ENCODE results near the gene NBPF3.

The NBPF3 gene

DNA sequence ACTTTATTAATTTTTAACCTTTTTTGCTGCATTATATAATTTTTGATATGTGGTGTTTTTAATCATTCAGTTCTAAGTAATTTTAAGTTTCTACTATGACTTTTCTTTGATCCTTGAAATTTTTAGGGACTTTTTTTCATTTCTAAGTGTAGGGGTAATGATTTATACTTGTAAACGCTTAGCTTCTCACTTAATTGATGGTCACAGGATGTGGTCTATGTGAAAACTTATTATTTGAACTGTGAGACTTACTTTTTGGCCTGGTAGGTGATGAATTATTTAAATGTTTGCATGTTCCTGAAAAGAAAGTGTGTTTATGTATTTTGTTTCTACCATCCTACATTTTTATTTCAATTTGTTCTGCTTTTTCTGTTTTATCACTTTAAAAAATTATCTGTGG, 86.5 kb downstream of the NBPF3 start:
- ChIA-PET POLR2A (ENCODE audit: low non-redundant PET) (no interaction called here), CTCF (interaction anchor here (0.7 kb wide), 1 partner anchor 678 kb away, joined by 4 read pairs; no protein-coding TSS in a partner anchor)
- TF ChIP-seq, protein P1, sequence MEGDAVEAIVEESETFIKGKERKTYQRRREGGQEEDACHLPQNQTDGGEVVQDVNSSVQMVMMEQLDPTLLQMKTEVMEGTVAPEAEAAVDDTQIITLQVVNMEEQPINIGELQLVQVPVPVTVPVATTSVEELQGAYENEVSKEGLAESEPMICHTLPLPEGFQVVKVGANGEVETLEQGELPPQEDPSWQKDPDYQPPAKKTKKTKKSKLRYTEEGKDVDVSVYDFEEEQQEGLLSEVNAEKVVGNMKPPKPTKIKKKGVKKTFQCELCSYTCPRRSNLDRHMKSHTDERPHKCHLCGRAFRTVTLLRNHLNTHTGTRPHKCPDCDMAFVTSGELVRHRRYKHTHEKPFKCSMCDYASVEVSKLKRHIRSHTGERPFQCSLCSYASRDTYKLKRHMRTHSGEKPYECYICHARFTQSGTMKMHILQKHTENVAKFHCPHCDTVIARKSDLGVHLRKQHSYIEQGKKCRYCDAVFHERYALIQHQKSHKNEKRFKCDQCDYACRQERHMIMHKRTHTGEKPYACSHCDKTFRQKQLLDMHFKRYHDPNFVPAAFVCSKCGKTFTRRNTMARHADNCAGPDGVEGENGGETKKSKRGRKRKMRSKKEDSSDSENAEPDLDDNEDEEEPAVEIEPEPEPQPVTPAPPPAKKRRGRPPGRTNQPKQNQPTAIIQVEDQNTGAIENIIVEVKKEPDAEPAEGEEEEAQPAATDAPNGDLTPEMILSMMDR (conservative IDR thresholded peaks at IDR 0.05; ENCODE audit: low read depth) = no peak
- no peak for DNase-seq (ENCODE audit: low spot score)
- H3K27ac ChIP-seq = no peak overlapping the region

DNA sequence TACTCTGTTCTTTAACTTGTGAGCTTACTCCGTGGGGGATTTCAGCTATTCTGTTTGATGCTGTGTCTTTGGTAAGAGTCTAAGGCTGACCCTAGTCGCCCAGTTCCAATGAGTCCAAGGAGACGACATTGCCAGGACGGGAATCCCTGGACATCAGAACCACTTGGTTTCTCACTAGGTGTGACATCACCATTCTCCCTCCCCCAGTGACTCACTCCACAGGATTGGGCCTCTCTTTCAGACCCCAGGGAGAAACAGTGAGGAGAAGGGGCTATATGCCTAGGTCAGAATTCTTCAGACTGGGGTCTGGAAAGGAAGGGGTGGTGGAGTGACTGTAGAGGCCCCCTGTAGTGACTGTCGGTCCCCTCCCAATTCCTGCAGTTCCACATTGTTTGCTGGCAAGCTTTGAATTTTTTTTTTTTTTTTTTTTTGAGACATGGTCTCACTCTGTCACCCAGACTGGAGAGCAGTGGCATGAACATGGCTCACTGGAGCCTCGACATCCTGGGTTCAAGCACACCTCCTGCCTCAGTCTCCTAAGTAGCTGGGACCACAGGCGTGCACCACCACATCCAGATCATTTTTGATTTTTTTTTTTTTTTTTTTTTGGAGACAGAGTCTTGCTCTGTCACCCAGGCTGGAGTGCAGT, 90.6 kb downstream of the NBPF3 start:
- no peak overlapping the region for H3K27ac ChIP-seq
- TF ChIP-seq, protein P1 (conservative IDR thresholded peaks at IDR 0.05; ENCODE audit: low read depth) = no peak
- CTCF ChIA-PET = interaction anchor here (0.6 to 1.0 kb wide), 4 partner anchors 11 to 569 kb away, joined by 3 to 6 read pairs (median 4); no protein-coding TSS in a partner anchor
- POLR2A ChIA-PET (ENCODE audit: low non-redundant PET) = no interaction called here
- peak; percentile 14 for DNase-seq (ENCODE audit: low spot score)

DNA sequence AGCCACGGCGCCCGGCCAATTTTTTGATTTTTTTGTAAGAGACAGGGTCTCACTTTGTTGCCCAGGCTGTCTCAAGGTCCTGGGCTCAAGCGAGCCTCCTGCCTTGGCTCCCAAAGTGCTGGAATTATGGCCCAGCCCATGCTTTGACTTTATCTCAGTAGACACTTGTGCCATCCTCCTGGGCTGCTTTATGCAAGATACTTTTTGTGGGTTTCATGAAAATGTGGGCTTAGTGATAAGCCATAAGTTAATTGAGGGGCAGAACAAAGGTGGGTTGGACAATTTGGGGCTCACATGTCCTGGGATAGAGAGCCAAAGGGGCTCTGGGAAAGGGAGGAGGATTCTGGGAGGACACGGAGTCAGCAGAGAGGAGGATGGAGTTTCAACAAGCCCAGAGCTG, 91.3 kb downstream of the NBPF3 start:
- DNase-seq (ENCODE audit: low spot score) = no peak
- no peak overlapping the region for H3K27ac ChIP-seq
- TF ChIP-seq, protein P1 (conservative IDR thresholded peaks at IDR 0.05; ENCODE audit: low read depth) = no peak
- POLR2A ChIA-PET (ENCODE audit: low non-redundant PET) = no interaction called here
- CTCF ChIA-PET = interaction anchor here (0.7 to 0.9 kb wide), 2 partner anchors 286 to 797 kb away, joined by 3 to 4 read pairs; no protein-coding TSS in a partner anchor

GRCh38 chr1:21532496-21532895, 92.6 kb downstream of the NBPF3 start:
- H3K27ac ChIP-seq = no peak overlapping the region
- TF ChIP-seq, protein P1 (conservative IDR thresholded peaks at IDR 0.05; ENCODE audit: low read depth) = no peak
- POLR2A ChIA-PET (ENCODE audit: low non-redundant PET) = no interaction called here
- CTCF ChIA-PET = interaction anchor here (1.0 kb wide), 1 partner anchor 10 kb away, joined by 3 read pairs; no protein-coding TSS in a partner anchor
- no peak for DNase-seq (ENCODE audit: low spot score)

DNA sequence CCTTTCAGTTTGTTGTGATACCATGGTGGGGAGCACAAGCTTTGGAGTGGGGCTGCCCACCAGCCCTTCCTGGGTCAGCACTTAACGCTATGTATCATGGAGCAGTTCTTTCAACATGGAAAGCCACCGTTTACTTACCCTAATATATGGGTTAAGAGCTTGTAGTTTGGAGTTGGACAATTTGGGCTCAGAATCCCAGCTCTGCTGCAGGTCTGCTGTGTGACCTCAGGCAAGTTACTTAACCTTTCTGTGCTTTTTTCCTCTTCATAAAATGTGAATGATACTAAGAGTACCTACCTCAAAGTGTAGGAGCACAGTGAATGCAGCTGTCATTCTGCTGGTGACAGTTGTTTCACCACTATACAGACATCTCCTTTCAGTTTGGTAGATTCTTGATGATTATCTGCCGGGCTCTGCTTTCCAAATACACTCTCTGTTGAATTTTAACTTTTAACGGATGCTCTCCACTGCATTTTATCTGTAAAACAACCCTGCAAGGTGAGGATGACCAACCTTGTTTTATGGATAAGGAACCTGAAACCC, 93.1 kb downstream of the NBPF3 start:
- ChIA-PET CTCF (interaction anchor here (1.0 kb wide), 1 partner anchor 9 kb away, joined by 3 read pairs; no protein-coding TSS in a partner anchor), POLR2A (ENCODE audit: low non-redundant PET) (no interaction called here)
- H3K27ac ChIP-seq = no peak overlapping the region
- no peak for DNase-seq (ENCODE audit: low spot score)
- TF ChIP-seq, protein P1 (conservative IDR thresholded peaks at IDR 0.05; ENCODE audit: low read depth) = no peak

- no peak for DNase-seq (ENCODE audit: low spot score)
- ChIA-PET POLR2A (ENCODE audit: low non-redundant PET) (no interaction called here), CTCF (interaction anchor here (0.6 kb wide), 2 partner anchors 24 to 507 kb away, joined by 3 read pairs; no protein-coding TSS in a partner anchor)
- TF ChIP-seq, protein P1 (conservative IDR thresholded peaks at IDR 0.05; ENCODE audit: low read depth) = no peak
- no peak overlapping the region for H3K27ac ChIP-seq
Observed at GRCh38 chr1:21534146-21534545, 94.2 kb downstream of the NBPF3 start.
